WTC11 (cell line): ENCODE data around the gene CTNNA3. TPM values are rescaled to one million over a fixed set of nuclear protein-coding genes. Genes with fewer than 3 reads are reported as not detected.

Experiments used
- ATAC-seq: fragments of 200-7000 bp; cut with Tn5 transposase; 2 replicates; pipeline ENCODE4 v1.10.0; 2021; ENCODE audit warnings: mild to moderate bottlenecking, moderate library complexity
- CTCF ChIA-PET: fragments of 300-600 bp; sonication (Branson Sonifier 250); formaldehyde crosslinking; loops from one replicate; lab custom pipeline; 2021; ENCODE audit warnings: antibody characterized with exemption; lab: Charles Lee
- POLR2A ChIA-PET: fragments of 350-600 bp; sonication (Branson Sonifier 250); formaldehyde crosslinking; loops from one replicate; lab custom pipeline; 2021; ENCODE audit warnings: antibody characterized with exemption; lab: Charles Lee
- DNase-seq: peaks from one replicate; pipeline ENCODE4 v3.0.0; 2021; ENCODE audit warnings: low spot score
- H3K27ac Mint-ChIP-seq: 2 replicates; pipeline ENCODE4 v1.8.0; 2021; ENCODE audit warnings: mixed read lengths
- H3K27me3 Mint-ChIP-seq: 2 replicates; pipeline ENCODE4 v1.8.0; 2021; ENCODE audit warnings: low read depth, mild to moderate bottlenecking, moderate library complexity, mixed read lengths
- H3K36me3 Mint-ChIP-seq: 2 replicates; pipeline ENCODE4 v1.8.0; 2021; ENCODE audit warnings: mixed read lengths
- H3K4me1 Mint-ChIP-seq: 2 replicates; pipeline ENCODE4 v1.8.0; 2022; ENCODE audit warnings: mixed read lengths
- H3K4me3 Mint-ChIP-seq: 2 replicates; pipeline ENCODE4 v1.8.0; 2021; ENCODE audit warnings: mild to moderate bottlenecking, moderate library complexity, mixed read lengths
- H3K9me3 Mint-ChIP-seq: 2 replicates; pipeline ENCODE4 v1.8.0; 2021; ENCODE audit warnings: mixed read lengths
- ATF1 ChIP-seq: sonication (generic); formaldehyde crosslinking; IDR thresholded peaks from 2 replicates; pipeline ENCODE4 v1.8.1; 2023; ENCODE audit warnings: mild to moderate bottlenecking, moderate library complexity, missing genetic modification reagents
- CDX4 ChIP-seq: fragments of 250-450 bp; sonication (Bioruptor Pico); IDR thresholded peaks from 2 replicates; pipeline ENCODE4 v1.9.0; 2021; ENCODE audit warnings: moderate library complexity, mild to moderate bottlenecking, inconsistent platforms, borderline replicate concordance
- ESRRA ChIP-seq: sonication (generic); formaldehyde crosslinking; IDR thresholded peaks from 2 replicates; pipeline ENCODE4 v1.8.1; 2022; ENCODE audit warnings: mild to moderate bottlenecking, missing genetic modification reagents, borderline replicate concordance
- JAZF1 ChIP-seq: fragments of 250-450 bp; sonication (Bioruptor Pico); IDR thresholded peaks from 2 replicates; pipeline ENCODE4 v1.9.0; 2021; ENCODE audit warnings: moderate library complexity, mild to moderate bottlenecking, inconsistent platforms
- JUN ChIP-seq: sonication (generic); formaldehyde crosslinking; IDR thresholded peaks from 2 replicates; pipeline ENCODE4 v1.8.0; 2023; ENCODE audit warnings: mild to moderate bottlenecking, missing genetic modification reagents
- KAT7 ChIP-seq: sonication (generic); formaldehyde crosslinking; IDR thresholded peaks from 2 replicates; pipeline ENCODE4 v1.8.1; 2023; ENCODE audit warnings: missing genetic modification reagents, mild to moderate bottlenecking, borderline replicate concordance
- MLX ChIP-seq: sonication (generic); formaldehyde crosslinking; IDR thresholded peaks from 2 replicates; pipeline ENCODE4 v1.8.1; 2023; ENCODE audit warnings: mild to moderate bottlenecking, missing genetic modification reagents, moderate library complexity
- OVOL2 ChIP-seq: fragments of 250-450 bp; sonication (Bioruptor Pico); IDR thresholded peaks from 2 replicates; pipeline ENCODE4 v1.9.0; 2021; ENCODE audit warnings: mild to moderate bottlenecking, borderline replicate concordance
- PREB ChIP-seq: sonication (generic); formaldehyde crosslinking; IDR thresholded peaks from 2 replicates; pipeline ENCODE4 v1.8.1; 2022; ENCODE audit warnings: mild to moderate bottlenecking, missing genetic modification reagents, moderate library complexity, borderline replicate concordance
- RORB ChIP-seq: fragments of 250-450 bp; sonication (Bioruptor Pico); IDR thresholded peaks from 2 replicates; pipeline ENCODE4 v1.9.0; 2021; ENCODE audit warnings: mild to moderate bottlenecking
- ZNF121 ChIP-seq: sonication (generic); formaldehyde crosslinking; IDR thresholded peaks from 2 replicates; pipeline ENCODE4 v1.8.0; 2023; ENCODE audit warnings: missing genetic modification reagents
- ZNF416 ChIP-seq: fragments of 250-450 bp; sonication (Bioruptor Pico); IDR thresholded peaks from 2 replicates; pipeline ENCODE4 v1.9.0; 2021; ENCODE audit warnings: mild to moderate bottlenecking, inconsistent platforms
- ZNF671 ChIP-seq: fragments of 250-450 bp; sonication (Bioruptor Pico); IDR thresholded peaks from 2 replicates; pipeline ENCODE4 v1.8.0; 2021; ENCODE audit warnings: mild to moderate bottlenecking
- total RNA-seq: library from RNA; stranded (reverse); gene quantifications from 3 replicates; pipeline ENCODE4 v1.2.3, GENCODE V29; 2021
- TF ChIP-seq, protein P1 (sequence below): sonication (generic); formaldehyde crosslinking; IDR thresholded peaks from 2 replicates; pipeline ENCODE4 v1.8.0; 2023; ENCODE audit warnings: missing genetic modification reagents, mild to moderate bottlenecking, borderline replicate concordance
- TF ChIP-seq, protein P2 (sequence below): sonication (generic); formaldehyde crosslinking; IDR thresholded peaks from 2 replicates; pipeline ENCODE4 v1.8.0; 2022; ENCODE audit warnings: mild to moderate bottlenecking, missing genetic modification reagents
- TF ChIP-seq, protein P3 (sequence below): sonication (generic); formaldehyde crosslinking; IDR thresholded peaks from 2 replicates; pipeline ENCODE4 v1.8.1; 2022; ENCODE audit warnings: low read depth, missing genetic modification reagents, borderline replicate concordance
- TF ChIP-seq, protein P4 (sequence below): sonication (generic); formaldehyde crosslinking; IDR thresholded peaks from 2 replicates; pipeline ENCODE4 v1.8.1; 2023; ENCODE audit warnings: mild to moderate bottlenecking, moderate library complexity, missing genetic modification reagents
- TF ChIP-seq, protein P5 (sequence below): sonication (generic); formaldehyde crosslinking; IDR thresholded peaks from 2 replicates; pipeline ENCODE4 v1.8.1; 2023; ENCODE audit warnings: mild to moderate bottlenecking, missing genetic modification reagents

The CTNNA3 gene
- total RNA-seq, 1 experiment from 2014 or later: 6.1 TPM

DNA sequence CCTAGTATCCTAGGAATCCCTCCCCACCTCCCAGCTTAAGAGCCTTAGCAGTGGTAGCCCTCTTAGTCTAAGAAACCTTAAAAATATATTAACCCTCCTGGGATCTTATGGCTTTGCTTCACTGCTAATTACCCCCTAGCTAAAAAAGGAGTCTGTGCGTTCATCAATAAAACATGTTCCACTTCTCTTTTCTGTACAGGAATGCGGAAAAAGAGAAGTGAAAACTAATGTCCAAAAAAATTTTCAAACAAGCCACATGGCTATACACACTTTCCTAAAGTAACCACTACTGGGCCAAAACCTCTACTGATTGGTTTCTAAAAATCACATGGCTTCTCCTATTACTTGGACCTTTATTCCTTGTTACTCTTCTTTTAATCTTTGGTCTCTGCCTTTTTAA, 1437.3 kb downstream of the CTNNA3 start:
- no peaks in the 10 kb centered on the region for H3K36me3 Mint-ChIP-seq
- DNase-seq (no peak), ATAC-seq (no peak)
- CTCF ChIA-PET: no interaction called here
- no peak overlapping the region for H3K4me3 Mint-ChIP-seq
- no peak overlapping the region for H3K27ac Mint-ChIP-seq
- POLR2A ChIA-PET: no interaction called here
- H3K27me3 Mint-ChIP-seq: no peaks in the 10 kb centered on the region
- 0 out of 2 replicates have a peak, but pooled peaks cover 4% of the 10 kb centered on the region for H3K9me3 Mint-ChIP-seq
- TF ChIP-seq JAZF1: no peak
- no peak for TF ChIP-seq ESRRA (CRISPR knock-in tag)
- no peak for TF ChIP-seq ATF1
- TF ChIP-seq, protein P1, sequence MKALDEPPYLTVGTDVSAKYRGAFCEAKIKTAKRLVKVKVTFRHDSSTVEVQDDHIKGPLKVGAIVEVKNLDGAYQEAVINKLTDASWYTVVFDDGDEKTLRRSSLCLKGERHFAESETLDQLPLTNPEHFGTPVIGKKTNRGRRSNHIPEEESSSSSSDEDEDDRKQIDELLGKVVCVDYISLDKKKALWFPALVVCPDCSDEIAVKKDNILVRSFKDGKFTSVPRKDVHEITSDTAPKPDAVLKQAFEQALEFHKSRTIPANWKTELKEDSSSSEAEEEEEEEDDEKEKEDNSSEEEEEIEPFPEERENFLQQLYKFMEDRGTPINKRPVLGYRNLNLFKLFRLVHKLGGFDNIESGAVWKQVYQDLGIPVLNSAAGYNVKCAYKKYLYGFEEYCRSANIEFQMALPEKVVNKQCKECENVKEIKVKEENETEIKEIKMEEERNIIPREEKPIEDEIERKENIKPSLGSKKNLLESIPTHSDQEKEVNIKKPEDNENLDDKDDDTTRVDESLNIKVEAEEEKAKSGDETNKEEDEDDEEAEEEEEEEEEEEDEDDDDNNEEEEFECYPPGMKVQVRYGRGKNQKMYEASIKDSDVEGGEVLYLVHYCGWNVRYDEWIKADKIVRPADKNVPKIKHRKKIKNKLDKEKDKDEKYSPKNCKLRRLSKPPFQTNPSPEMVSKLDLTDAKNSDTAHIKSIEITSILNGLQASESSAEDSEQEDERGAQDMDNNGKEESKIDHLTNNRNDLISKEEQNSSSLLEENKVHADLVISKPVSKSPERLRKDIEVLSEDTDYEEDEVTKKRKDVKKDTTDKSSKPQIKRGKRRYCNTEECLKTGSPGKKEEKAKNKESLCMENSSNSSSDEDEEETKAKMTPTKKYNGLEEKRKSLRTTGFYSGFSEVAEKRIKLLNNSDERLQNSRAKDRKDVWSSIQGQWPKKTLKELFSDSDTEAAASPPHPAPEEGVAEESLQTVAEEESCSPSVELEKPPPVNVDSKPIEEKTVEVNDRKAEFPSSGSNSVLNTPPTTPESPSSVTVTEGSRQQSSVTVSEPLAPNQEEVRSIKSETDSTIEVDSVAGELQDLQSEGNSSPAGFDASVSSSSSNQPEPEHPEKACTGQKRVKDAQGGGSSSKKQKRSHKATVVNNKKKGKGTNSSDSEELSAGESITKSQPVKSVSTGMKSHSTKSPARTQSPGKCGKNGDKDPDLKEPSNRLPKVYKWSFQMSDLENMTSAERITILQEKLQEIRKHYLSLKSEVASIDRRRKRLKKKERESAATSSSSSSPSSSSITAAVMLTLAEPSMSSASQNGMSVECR (CRISPR knock-in tag): no peak
- no peak for TF ChIP-seq ZNF121 (CRISPR knock-in tag)
- TF ChIP-seq ZNF671 (CRISPR knock-in tag): no peak
- TF ChIP-seq, protein P2, sequence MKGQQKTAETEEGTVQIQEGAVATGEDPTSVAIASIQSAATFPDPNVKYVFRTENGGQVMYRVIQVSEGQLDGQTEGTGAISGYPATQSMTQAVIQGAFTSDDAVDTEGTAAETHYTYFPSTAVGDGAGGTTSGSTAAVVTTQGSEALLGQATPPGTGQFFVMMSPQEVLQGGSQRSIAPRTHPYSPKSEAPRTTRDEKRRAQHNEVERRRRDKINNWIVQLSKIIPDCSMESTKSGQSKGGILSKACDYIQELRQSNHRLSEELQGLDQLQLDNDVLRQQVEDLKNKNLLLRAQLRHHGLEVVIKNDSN: no peak
- TF ChIP-seq CDX4 (CRISPR knock-in tag): no peak
- TF ChIP-seq, protein P3, sequence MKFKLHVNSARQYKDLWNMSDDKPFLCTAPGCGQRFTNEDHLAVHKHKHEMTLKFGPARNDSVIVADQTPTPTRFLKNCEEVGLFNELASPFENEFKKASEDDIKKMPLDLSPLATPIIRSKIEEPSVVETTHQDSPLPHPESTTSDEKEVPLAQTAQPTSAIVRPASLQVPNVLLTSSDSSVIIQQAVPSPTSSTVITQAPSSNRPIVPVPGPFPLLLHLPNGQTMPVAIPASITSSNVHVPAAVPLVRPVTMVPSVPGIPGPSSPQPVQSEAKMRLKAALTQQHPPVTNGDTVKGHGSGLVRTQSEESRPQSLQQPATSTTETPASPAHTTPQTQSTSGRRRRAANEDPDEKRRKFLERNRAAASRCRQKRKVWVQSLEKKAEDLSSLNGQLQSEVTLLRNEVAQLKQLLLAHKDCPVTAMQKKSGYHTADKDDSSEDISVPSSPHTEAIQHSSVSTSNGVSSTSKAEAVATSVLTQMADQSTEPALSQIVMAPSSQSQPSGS: no peak
- TF ChIP-seq JUN (CRISPR knock-in tag): no peak
- no peak for TF ChIP-seq PREB (CRISPR knock-in tag)
- no peak for TF ChIP-seq MLX (CRISPR knock-in tag)
- no peak for TF ChIP-seq RORB (CRISPR knock-in tag)
- TF ChIP-seq, protein P4, sequence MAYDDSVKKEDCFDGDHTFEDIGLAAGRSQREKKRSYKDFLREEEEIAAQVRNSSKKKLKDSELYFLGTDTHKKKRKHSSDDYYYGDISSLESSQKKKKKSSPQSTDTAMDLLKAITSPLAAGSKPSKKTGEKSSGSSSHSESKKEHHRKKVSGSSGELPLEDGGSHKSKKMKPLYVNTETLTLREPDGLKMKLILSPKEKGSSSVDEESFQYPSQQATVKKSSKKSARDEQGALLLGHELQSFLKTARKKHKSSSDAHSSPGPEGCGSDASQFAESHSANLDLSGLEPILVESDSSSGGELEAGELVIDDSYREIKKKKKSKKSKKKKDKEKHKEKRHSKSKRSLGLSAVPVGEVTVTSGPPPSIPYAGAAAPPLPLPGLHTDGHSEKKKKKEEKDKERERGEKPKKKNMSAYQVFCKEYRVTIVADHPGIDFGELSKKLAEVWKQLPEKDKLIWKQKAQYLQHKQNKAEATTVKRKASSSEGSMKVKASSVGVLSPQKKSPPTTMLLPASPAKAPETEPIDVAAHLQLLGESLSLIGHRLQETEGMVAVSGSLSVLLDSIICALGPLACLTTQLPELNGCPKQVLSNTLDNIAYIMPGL (CRISPR knock-in tag): no peak
- no peak for TF ChIP-seq ZNF416
- TF ChIP-seq KAT7 (CRISPR knock-in tag): no peak
- TF ChIP-seq, protein P5, sequence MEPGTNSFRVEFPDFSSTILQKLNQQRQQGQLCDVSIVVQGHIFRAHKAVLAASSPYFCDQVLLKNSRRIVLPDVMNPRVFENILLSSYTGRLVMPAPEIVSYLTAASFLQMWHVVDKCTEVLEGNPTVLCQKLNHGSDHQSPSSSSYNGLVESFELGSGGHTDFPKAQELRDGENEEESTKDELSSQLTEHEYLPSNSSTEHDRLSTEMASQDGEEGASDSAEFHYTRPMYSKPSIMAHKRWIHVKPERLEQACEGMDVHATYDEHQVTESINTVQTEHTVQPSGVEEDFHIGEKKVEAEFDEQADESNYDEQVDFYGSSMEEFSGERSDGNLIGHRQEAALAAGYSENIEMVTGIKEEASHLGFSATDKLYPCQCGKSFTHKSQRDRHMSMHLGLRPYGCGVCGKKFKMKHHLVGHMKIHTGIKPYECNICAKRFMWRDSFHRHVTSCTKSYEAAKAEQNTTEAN (CRISPR knock-in tag): no peak
- TF ChIP-seq OVOL2 (CRISPR knock-in tag): no peak
- peaks cover 6% of the 10 kb centered on the region for H3K4me1 Mint-ChIP-seq
